K562 (cell line): ENCODE data around the gene B3GLCT. TPM values are rescaled to one million over a fixed set of nuclear protein-coding genes. Genes with fewer than 3 reads are reported as not detected.

Source experiments
- ATAC-seq: fragments of 200-7000 bp; cut with Tn5 transposase; 3 replicates; pipeline ENCODE4 v1.9.1; 2020; ENCODE audit warnings: moderate library complexity
- BruUV-seq: library from RNA; stranded (reverse); fragments of 400-500 nt; replicated peaks from 2 replicates; lab custom pipeline; 2021; lab: Mats Ljungman, UMichigan
- CTCF ChIA-PET: fragments of 300-600 bp; formaldehyde crosslinking; extraction: SDS; loops from one replicate; lab custom pipeline; 2021; ENCODE audit warnings: low intra/inter-chr PET ratio; lab: Yijun Ruan, JAX
- POLR2A ChIA-PET: fragments of 300-600, 350-650 bp; sonication (Branson Sonifier 250); formaldehyde crosslinking; extraction: SDS; loops from one replicate; lab custom pipeline; 2021; ENCODE audit warnings: antibody characterized with exemption, inconsistent platforms; lab: Yijun Ruan, JAX
- DNase-seq, 4 experiments: peaks; one replicate each; pipeline versions ENCODE4 v3.0.0 to v3.0.0-alpha.2; 2011 to 2018; ENCODE audit warnings: low spot score in 3 of 4, mixed read lengths in 3 of 4; ENCODE audit errors: extremely low read depth in 1 of 4
- FAIRE-seq: peaks from 2 replicates; lab custom pipeline; 2011; peaks lifted over from hg19 to GRCh38; lab: Jason Lieb, UNC
- H2AFZ ChIP-seq: 2 replicates; pipeline ENCODE4 v1.6.0; 2011; ENCODE audit warnings: low read depth, low read length, control low read depth, inconsistent platforms
- H3K27ac ChIP-seq: fragments of 200-600 bp; 3 replicates; pipeline ENCODE4 v1.8.0; 2011; ENCODE audit warnings: low read depth, mild to moderate bottlenecking, control low read depth, inconsistent platforms, low read length, moderate library complexity, mixed read lengths; ENCODE audit errors: extremely low read depth
- H3K27me3 ChIP-seq, 2 experiments: fragments of 300-600 bp in 1 of 2; 2 replicates in 1 of 2; 3 replicates in 1 of 2; pipeline versions ENCODE4 v1.6.0 to v1.8.0; 2011; ENCODE audit warnings: inconsistent platforms in 2 of 2, low read length in 2 of 2, mild to moderate bottlenecking in 1 of 2, mixed read lengths in 1 of 2, moderate library complexity in 1 of 2; ENCODE audit not compliant: control insufficient read depth in 2 of 2, insufficient read depth in 2 of 2
- H3K36me3 ChIP-seq: fragments of 300-600 bp; 3 replicates; pipeline ENCODE4 v1.8.0; 2011; ENCODE audit warnings: mild to moderate bottlenecking, low read length, inconsistent platforms; ENCODE audit not compliant: control insufficient read depth, insufficient read depth
- H3K4me1 ChIP-seq, 2 experiments: fragments of 200-600 bp in 1 of 2; replicated peaks in 1 of 2; 2 replicates in 1 of 2; 3 replicates in 1 of 2; pipeline versions ENCODE4 v1.5.1 to v1.8.0; 2011; ENCODE audit warnings: inconsistent platforms in 2 of 2, low read length in 2 of 2, mild to moderate bottlenecking in 1 of 2, mixed read lengths in 1 of 2, moderate library complexity in 1 of 2; ENCODE audit not compliant: control insufficient read depth in 2 of 2, insufficient read depth in 2 of 2
- H3K4me2 ChIP-seq: 2 replicates; pipeline ENCODE4 v1.6.1; 2011; ENCODE audit warnings: low read length, control low read depth, inconsistent platforms, mixed read lengths; ENCODE audit not compliant: insufficient read depth
- H3K4me3 ChIP-seq: fragments of 200-600 bp; sonication (generic), shearing (Covaris generic); 2 replicates; pipeline ENCODE4 v1.5.1; 2016; ENCODE audit warnings: control low read depth, inconsistent platforms
- H3K79me2 ChIP-seq: fragments of 200-600 bp; 3 replicates; pipeline ENCODE4 v1.8.0; 2011; ENCODE audit warnings: low read length, inconsistent platforms; ENCODE audit not compliant: control insufficient read depth, insufficient read depth
- H3K9ac ChIP-seq, 2 experiments: 2 replicates each; pipeline versions ENCODE4 v1.6.0 to v1.6.1; 2011; ENCODE audit warnings: low read depth in 2 of 2, low read length in 2 of 2, control low read depth in 1 of 2, inconsistent platforms in 1 of 2, mild to moderate bottlenecking in 1 of 2, mixed read lengths in 1 of 2; ENCODE audit not compliant: insufficient read depth in 1 of 2
- H3K9me1 ChIP-seq: one replicate; pipeline ENCODE4 v1.6.0; 2011; ENCODE audit warnings: inconsistent platforms, mild to moderate bottlenecking, low read length, moderate library complexity; ENCODE audit not compliant: control insufficient read depth, insufficient read depth
- H3K9me3 ChIP-seq: replicated peaks from 2 replicates; pipeline ENCODE4 v1.5.1; 2011; ENCODE audit warnings: low read depth, low read length, inconsistent platforms; ENCODE audit not compliant: control insufficient read depth, insufficient read depth
- H4K20me1 ChIP-seq: replicated peaks from 2 replicates; pipeline ENCODE4 v1.6.1; 2011; ENCODE audit warnings: low read length, inconsistent platforms, mixed read lengths; ENCODE audit not compliant: control insufficient read depth, insufficient read depth
- ADNP ChIP-seq: fragments of 200-800 bp; sonication (Bioruptor generic); IDR thresholded peaks from 2 replicates; pipeline ENCODE4 v1.6.1; 2016; ENCODE audit warnings: missing genetic modification characterization, missing compliant biosample characterization
- E4F1 ChIP-seq: fragments of 250-450 bp; sonication (Bioruptor Pico); IDR thresholded peaks from 2 replicates; pipeline ENCODE4 v1.5.0; 2021; ENCODE audit warnings: mild to moderate bottlenecking, borderline replicate concordance
- ETV5 ChIP-seq: sonication (generic); formaldehyde crosslinking; IDR thresholded peaks from 2 replicates; pipeline ENCODE4 v1.4.0; 2020; ENCODE audit warnings: low read depth, mild to moderate bottlenecking, missing genetic modification reagents
- EZH2 ChIP-seq: IDR thresholded peaks from 2 replicates; pipeline ENCODE4 v1.6.1; 2012; ENCODE audit warnings: low read depth, mild to moderate bottlenecking, inconsistent platforms, low read length, borderline replicate concordance
- KDM5B ChIP-seq: fragments of 200-600 bp; sonication (generic); IDR thresholded peaks from 2 replicates; pipeline ENCODE4 v1.6.1; 2012; ENCODE audit warnings: low read depth, mild to moderate bottlenecking, moderate library complexity, low read length, control low read depth, inconsistent platforms; ENCODE audit not compliant: insufficient replicate concordance
- KHSRP ChIP-seq: fragments of 450-650 bp; IDR thresholded peaks from 2 replicates; pipeline ENCODE4 v1.6.1; 2017
- L3MBTL2 ChIP-seq: fragments of 450-650 bp; IDR thresholded peaks from 2 replicates; pipeline ENCODE4 v1.6.1; 2016; ENCODE audit warnings: mild to moderate bottlenecking, moderate library complexity
- MCM2 ChIP-seq: fragments of 450-650 bp; IDR thresholded peaks from 2 replicates; pipeline ENCODE4 v1.6.1; 2017; ENCODE audit warnings: low read depth, mild to moderate bottlenecking
- PHF8 ChIP-seq: fragments of 200-600 bp; sonication (generic); IDR thresholded peaks from 2 replicates; pipeline ENCODE4 v1.6.1; 2012; ENCODE audit warnings: mixed run types, mild to moderate bottlenecking, inconsistent platforms, low read length, moderate library complexity, borderline replicate concordance
- PREB ChIP-seq: sonication (generic); formaldehyde crosslinking; IDR thresholded peaks from 2 replicates; pipeline ENCODE4 v1.8.1; 2023; ENCODE audit warnings: mild to moderate bottlenecking, missing genetic modification reagents
- RCOR1 ChIP-seq, 2 experiments: IDR thresholded peaks; 2 replicates each; pipeline ENCODE4 v1.6.1; 2012; ENCODE audit warnings: low read depth in 2 of 2, low read length in 2 of 2, borderline replicate concordance in 1 of 2, improper control_type of control experiment in 1 of 2
- SRSF1 ChIP-seq: fragments of 200-400 bp; formaldehyde crosslinking; IDR thresholded peaks from 2 replicates; pipeline ENCODE4 v1.6.1; 2017; ENCODE audit warnings: mild to moderate bottlenecking, low read depth, low read length, moderate library complexity
- TAL1 ChIP-seq: fragments of 450-650 bp; IDR thresholded peaks from 2 replicates; pipeline ENCODE4 v1.6.1; 2016; ENCODE audit warnings: mild to moderate bottlenecking
- U2AF1 ChIP-seq: fragments of 200-400 bp; formaldehyde crosslinking; optimal IDR thresholded peaks from 2 replicates; pipeline ENCODE3; 2017; ENCODE audit warnings: mild to moderate bottlenecking, low read depth, low read length, moderate library complexity
- ZNF175 ChIP-seq: fragments of 200-800 bp; sonication (Bioruptor generic); IDR thresholded peaks from 2 replicates; pipeline ENCODE4 v1.6.1; 2016; ENCODE audit warnings: low read depth, mild to moderate bottlenecking, missing genetic modification characterization, missing compliant biosample characterization
- ZNF224 ChIP-seq: sonication (generic); formaldehyde crosslinking; IDR thresholded peaks from 2 replicates; pipeline ENCODE4 v1.8.0; 2022; ENCODE audit warnings: mild to moderate bottlenecking, missing genetic modification reagents
- ZNF431 ChIP-seq: sonication (generic); formaldehyde crosslinking; IDR thresholded peaks from 2 replicates; pipeline ENCODE4 v1.8.0; 2022; ENCODE audit warnings: mild to moderate bottlenecking, missing genetic modification reagents
- ZNF75A ChIP-seq: fragments of 450-650 bp; formaldehyde crosslinking; IDR thresholded peaks from 2 replicates; pipeline ENCODE4 v1.4.0; 2020; ENCODE audit warnings: mild to moderate bottlenecking
- ZNF830 ChIP-seq: fragments of 250-450 bp; sonication (Bioruptor Pico); IDR thresholded peaks from 2 replicates; pipeline ENCODE4 v1.5.0; 2021; ENCODE audit warnings: mild to moderate bottlenecking
- WGBS: fragments of 100-300 bp; shearing (Covaris generic); methylation state at CpG from one replicate; pipeline ENCODE4 v1.1.6; 2016; ENCODE audit warnings: low coverage, mixed read lengths; ENCODE audit not compliant: insufficient coverage; ENCODE audit errors: missing lambda C conversion rate; 5-methylcytosine and 5-hydroxymethylcytosine counted together
- in situ Hi-C: fragments of 300-500 bp; cut with MboI; formaldehyde crosslinking; loops from 4 replicates; pipeline ENCODE4 v1.15.0; 2018; ENCODE audit warnings: inconsistent platforms, mixed read lengths
- intact Hi-C: fragments of 100-400 bp; cut with micrococcal nuclease; formaldehyde crosslinking; loops from 2 replicates; pipeline ENCODE4 v1.14.2; 2022
- polyA plus RNA-seq, 8 experiments: library from polyadenylated mRNA; depleted of rRNA in 4 of 8; stranded (reverse) in 5 of 8; unstranded in 3 of 8; fragments of >200 nt; fragmentation: Nextera tagmentation in 2 of 8; fragmentation: Illumina TruSeq in 1 of 8; extraction: Ambion mirVana in 2 of 8; extraction: Trizol in 1 of 8; gene quantifications; 2 replicates each; pipeline versions ENCODE4 v1.2.1 to v1.2.3, GENCODE V29; 2011 to 2014; ENCODE audit warnings: inconsistent platforms in 1 of 8, missing spikeins in 1 of 8
- total RNA-seq, 7 experiments: library from RNA; depleted of rRNA in 6 of 7; stranded (reverse); fragments of >200 nt in 6 of 7; fragmentation: Illumina TruSeq in 2 of 7; extraction: Trizol in 2 of 7; gene quantifications; 2 replicates each; pipeline versions ENCODE4 v1.2.1 to v1.2.3, GENCODE V29; 2011 to 2021; ENCODE audit warnings: low replicate concordance in 1 of 7

The B3GLCT gene
- total and polyA plus RNA-seq, 9 of the 15 experiments (the other 6 are each of a cell fraction or from before 2014, with no cell fraction given), result 1.1 to 5.1 (median 2.9) TPM

- no peak for TF ChIP-seq RCOR1 (IDR thresholded peaks at IDR 0.05; ENCODE audit: borderline replicate concordance in 1 of 2, low read depth in 2 of 2, low read length in 2 of 2)
- TF ChIP-seq ADNP (tag), result no peak
Observed at GRCh38 chr13:31167490-31167889, 32.3 kb upstream of the B3GLCT start (continued).

- H3K36me3 ChIP-seq, result no peaks in the 10 kb centered on the region
- H3K4me3 ChIP-seq, result no peak overlapping the region
- ChIA-PET POLR2A (no interaction called here), CTCF (no interaction called here)
- 0 out of 3 replicates have a peak, but pooled peaks cover 4% of the 10 kb centered on the region for H3K79me2 ChIP-seq
- H3K4me1 ChIP-seq, result no peaks in the 10 kb centered on the region
- H2AFZ ChIP-seq, result no peak overlapping the region
- H3K9ac ChIP-seq, result no peak overlapping the region
- H3K4me2 ChIP-seq, result no peak overlapping the region
- in situ Hi-C loops, result no loop called here
- 7% methylated on average over 1 of the region's 2 CpGs for WGBS
- no peaks in the 10 kb centered on the region for H3K27me3 ChIP-seq
- DNase-seq, result no peak
- H3K9me3 ChIP-seq, result no peaks in the 10 kb centered on the region
- H3K27ac ChIP-seq, result no peak overlapping the region
- no peaks in the 10 kb centered on the region for H4K20me1 ChIP-seq
- ATAC-seq, result no peak
- H3K9me1 ChIP-seq, result no peaks in the 10 kb centered on the region
- TF ChIP-seq L3MBTL2, result no peak
- no peak for TF ChIP-seq ZNF431 (CRISPR knock-in tag)
- no peak for TF ChIP-seq U2AF1
- TF ChIP-seq EZH2, result no peak
- no peak for TF ChIP-seq ETV5
- TF ChIP-seq TAL1, result no peak
- TF ChIP-seq PREB (CRISPR knock-in tag), result no peak
- no peak for TF ChIP-seq E4F1 (CRISPR knock-in tag)
- TF ChIP-seq PHF8, result no peak
- no peak for TF ChIP-seq ZNF75A (CRISPR knock-in tag)
- TF ChIP-seq MCM2, result no peak
- TF ChIP-seq KDM5B, result no peak
- TF ChIP-seq ZNF175, result no peak
- TF ChIP-seq ZNF224 (CRISPR knock-in tag), result no peak
- no peak for TF ChIP-seq ZNF830 (CRISPR knock-in tag)
- TF ChIP-seq KHSRP, result no peak
- TF ChIP-seq SRSF1, result no peak
- TF ChIP-seq, all 486 proteins: peak for 0
- intact Hi-C loops, result no loop called here
- FAIRE-seq, result no peak
- no TSS peak for BruUV-seq
Observed at GRCh38 chr13:31168166-31168565, 31.6 kb upstream of the B3GLCT start.
